ENCODE data around the gene LZTR1. TPM values are rescaled to one million over a fixed set of nuclear protein-coding genes. Genes with fewer than 3 reads are reported as not detected.

LZTR1 gene
- total and polyA plus RNA-seq, 2 experiments from 2014 or later, result 41.3 to 50.4 TPM

- H3K4me2 ChIP-seq, result no peak overlapping the region
- H3K4me3 ChIP-seq, result no peak overlapping the region
- no peaks in the 10 kb centered on the region for H3K9me3 ChIP-seq (ENCODE audit: low read depth)
- DNase-seq (ENCODE audit: low spot score), result no peak
- no peaks in the 10 kb centered on the region for H4K20me1 ChIP-seq (ENCODE audit: insufficient read depth, poor library complexity, severe bottlenecking)
- H3K27me3 ChIP-seq, result no peaks in the 10 kb centered on the region
- H3K27ac ChIP-seq, result no peak overlapping the region
- 84% methylated on average over 14 of the region's 14 CpGs for WGBS (ENCODE audit: low lambda C conversion rate, missing lambda C conversion rate)
- H3K4me1 ChIP-seq (ENCODE audit: insufficient read depth), result peaks cover 10% of the 10 kb centered on the region
- TF ChIP-seq EZH2 (IDR thresholded peaks at IDR 0.05; ENCODE audit: borderline replicate concordance), result no peak
- TF ChIP-seq CTCF (IDR thresholded peaks at IDR 0.05; ENCODE audit: poor library complexity), result no peak
- no peak for TF ChIP-seq EZH2phosphoT487 (IDR thresholded peaks at IDR 0.05; ENCODE audit: low read depth, severe bottlenecking, unreplicated experiment)
- no peaks in the 10 kb centered on the region for H3K9me2 ChIP-seq (replicated peaks; ENCODE audit: insufficient read depth)
- H3K36me3 ChIP-seq (replicated peaks; ENCODE audit: insufficient read depth, low read depth), result no peaks in the 10 kb centered on the region
- H3K79me2 ChIP-seq, result no peaks in the 10 kb centered on the region
- no peak overlapping the region for H2AFZ ChIP-seq
Observed at GRCh38 chr22:20975541-20976290, 6.4 kb upstream of the LZTR1 start.

GRCh38 chr22:20976291-20976877 is 5.7 kb upstream of the LZTR1 start:
- Histone ChIP-seq H3K9me2 (replicated peaks; ENCODE audit: insufficient read depth) (no peaks in the 10 kb centered on the region), H2AFZ (no peak overlapping the region), H3K4me3 (no peak overlapping the region), H3K36me3 (replicated peaks; ENCODE audit: insufficient read depth, low read depth) (no peaks in the 10 kb centered on the region), H4K20me1 (ENCODE audit: insufficient read depth, poor library complexity, severe bottlenecking) (no peaks in the 10 kb centered on the region), H3K27me3 (no peaks in the 10 kb centered on the region), H3K9me3 (ENCODE audit: low read depth) (no peaks in the 10 kb centered on the region), H3K27ac (no peak overlapping the region), H3K4me2 (no peak overlapping the region), H3K79me2 (peaks cover 4% of the 10 kb centered on the region), H3K4me1 (ENCODE audit: insufficient read depth) (peaks cover 16% of the 10 kb centered on the region)
- 87% methylated on average over 24 of the region's 24 CpGs for WGBS (ENCODE audit: low lambda C conversion rate, missing lambda C conversion rate)
- DNase-seq (ENCODE audit: low spot score), result no peak
- TF ChIP-seq EZH2phosphoT487 (IDR thresholded peaks at IDR 0.05; ENCODE audit: low read depth, severe bottlenecking, unreplicated experiment), result no peak
- no peak for TF ChIP-seq EZH2 (IDR thresholded peaks at IDR 0.05; ENCODE audit: borderline replicate concordance)
- TF ChIP-seq CTCF (IDR thresholded peaks at IDR 0.05; ENCODE audit: poor library complexity), result no peak

GRCh38 chr22:20977019-20977418 is 5.1 kb upstream of the LZTR1 start:
- Histone ChIP-seq H3K9me2 (replicated peaks; ENCODE audit: insufficient read depth) (no peaks in the 10 kb centered on the region), H3K27me3 (no peaks in the 10 kb centered on the region), H3K36me3 (replicated peaks; ENCODE audit: insufficient read depth, low read depth) (no peaks in the 10 kb centered on the region), H3K4me2 (no peak overlapping the region), H4K20me1 (ENCODE audit: insufficient read depth, poor library complexity, severe bottlenecking) (no peaks in the 10 kb centered on the region), H2AFZ (no peak overlapping the region), H3K79me2 (peaks cover 5% of the 10 kb centered on the region), H3K27ac (no peak overlapping the region), H3K4me3 (no peak overlapping the region), H3K4me1 (ENCODE audit: insufficient read depth) (peaks cover 18% of the 10 kb centered on the region), H3K9me3 (ENCODE audit: low read depth) (no peaks in the 10 kb centered on the region)
- DNase-seq (ENCODE audit: low spot score), result no peak
- TF ChIP-seq EZH2 (IDR thresholded peaks at IDR 0.05; ENCODE audit: borderline replicate concordance), result no peak
- TF ChIP-seq EZH2phosphoT487 (IDR thresholded peaks at IDR 0.05; ENCODE audit: low read depth, severe bottlenecking, unreplicated experiment), result no peak
- TF ChIP-seq CTCF (IDR thresholded peaks at IDR 0.05; ENCODE audit: poor library complexity), result no peak
- 90% methylated on average over 10 of the region's 11 CpGs for WGBS (ENCODE audit: low lambda C conversion rate, missing lambda C conversion rate)

All from hepatocyte (in vitro differentiated cells).